ENCODE measurements around the gene TENM4. TPM values are rescaled to one million over a fixed set of nuclear protein-coding genes. Genes with fewer than 3 reads are reported as not detected.

The TENM4 gene
- total and polyA plus RNA-seq, 4 donors: 0.02 to 0.33 (median 0.14) TPM

GRCh38 chr11:79249295-79249993 is 191.4 kb downstream of the TENM4 start:
- Histone ChIP-seq H3K4me3 (ENCODE audit: low read depth in 1 of 3, low read length in 3 of 3) (no peak overlapping the region), H3K9ac (ENCODE audit: low read depth in 1 of 2, low read length in 2 of 2) (no peak overlapping the region), H3K9me3 (ENCODE audit: control insufficient read depth in 4 of 4, low read length in 3 of 4) (no peaks in the 10 kb centered on the region), H3K36me3 (ENCODE audit: control insufficient read depth in 4 of 4, insufficient read depth in 3 of 4, low read depth in 1 of 4, low read length in 3 of 4) (no peaks in the 10 kb centered on the region), H3K27me3 (ENCODE audit: control insufficient read depth in 4 of 4, insufficient read depth in 4 of 4, low read length in 3 of 4) (no peaks in the 10 kb centered on the region), H3K27ac (ENCODE audit: low read depth in 1 of 2, low read length in 2 of 2) (no peak overlapping the region), H3K4me1 (ENCODE audit: control insufficient read depth in 4 of 4, insufficient read depth in 4 of 4, low read length in 3 of 4) (no peaks in the 10 kb centered on the region)
- 90% methylated on average over 5 of the region's 5 CpGs for WGBS
- TF ChIP-seq ATF3 (IDR thresholded peaks at IDR 0.05) (no peak), GABPA (IDR thresholded peaks at IDR 0.05 in 1 of 2, conservative IDR thresholded peaks at IDR 0.05 in 1 of 2) (no peak), REST (IDR thresholded peaks at IDR 0.05) (no peak), YY1 (IDR thresholded peaks at IDR 0.05) (no peak)
- no peak for DNase-seq (ENCODE audit: low spot score)

GRCh38 chr11:79244798-79245197 is 196.0 kb downstream of the TENM4 start:
- H3K36me3 ChIP-seq (ENCODE audit: control insufficient read depth in 4 of 4, insufficient read depth in 3 of 4, low read depth in 1 of 4, low read length in 3 of 4): no peaks in the 10 kb centered on the region
- H3K4me1 ChIP-seq (ENCODE audit: control insufficient read depth in 4 of 4, insufficient read depth in 4 of 4, low read length in 3 of 4): no peaks in the 10 kb centered on the region
- DNase-seq (ENCODE audit: low spot score): no peak
- H3K27me3 ChIP-seq (ENCODE audit: control insufficient read depth in 4 of 4, insufficient read depth in 4 of 4, low read length in 3 of 4): no peaks in the 10 kb centered on the region
- no peaks in the 10 kb centered on the region for H3K9me3 ChIP-seq (ENCODE audit: control insufficient read depth in 4 of 4, low read length in 3 of 4)
- no peak overlapping the region for H3K27ac ChIP-seq (ENCODE audit: low read depth in 1 of 2, low read length in 2 of 2)
- WGBS: 62% methylated on average over 2 of the region's 2 CpGs
- no peak overlapping the region for H3K4me3 ChIP-seq (ENCODE audit: low read depth in 1 of 3, low read length in 3 of 3)
- no peak overlapping the region for H3K9ac ChIP-seq (ENCODE audit: low read depth in 1 of 2, low read length in 2 of 2)
- TF ChIP-seq FOXA1 (IDR thresholded peaks at IDR 0.05): no peak
- no peak for TF ChIP-seq HNF4A (conservative IDR thresholded peaks at IDR 0.05)
- TF ChIP-seq NR2F2 (IDR thresholded peaks at IDR 0.05): no peak
- no peak for TF ChIP-seq CTCF (IDR thresholded peaks at IDR 0.05; ENCODE audit: low read depth, low read length, missing input control)
- no peak for TF ChIP-seq RXRA (IDR thresholded peaks at IDR 0.05)
- no peak for TF ChIP-seq JUND (IDR thresholded peaks at IDR 0.05)
- TF ChIP-seq GABPA (IDR thresholded peaks at IDR 0.05 in 1 of 2, conservative IDR thresholded peaks at IDR 0.05 in 1 of 2): no peak
- no peak for TF ChIP-seq ZBTB33 (IDR thresholded peaks at IDR 0.05)
- no peak for TF ChIP-seq SP1 (IDR thresholded peaks at IDR 0.05)
- TF ChIP-seq EGR1 (IDR thresholded peaks at IDR 0.05; ENCODE audit: low read depth in 2 of 2): no peak
- TF ChIP-seq REST (IDR thresholded peaks at IDR 0.05): no peak
- TF ChIP-seq ATF3 (IDR thresholded peaks at IDR 0.05): no peak
- TF ChIP-seq TAF1 (conservative IDR thresholded peaks at IDR 0.05): no peak
- no peak for TF ChIP-seq FOXA2 (IDR thresholded peaks at IDR 0.05)
- TF ChIP-seq YY1 (IDR thresholded peaks at IDR 0.05): no peak
- no peak for TF ChIP-seq RAD21 (IDR thresholded peaks at IDR 0.05)
- no peak for TF ChIP-seq HNF4G (IDR thresholded peaks at IDR 0.05)
- no peak for TF ChIP-seq MAX (IDR thresholded peaks at IDR 0.05)
